Measurements from ENCODE around the gene COL4A1. TPM values are rescaled to one million over a fixed set of nuclear protein-coding genes. Genes with fewer than 3 reads are reported as not detected.

The COL4A1 gene
- total and polyA plus RNA-seq, 4 donors = 162 to 377 (median 214) TPM

DNA sequence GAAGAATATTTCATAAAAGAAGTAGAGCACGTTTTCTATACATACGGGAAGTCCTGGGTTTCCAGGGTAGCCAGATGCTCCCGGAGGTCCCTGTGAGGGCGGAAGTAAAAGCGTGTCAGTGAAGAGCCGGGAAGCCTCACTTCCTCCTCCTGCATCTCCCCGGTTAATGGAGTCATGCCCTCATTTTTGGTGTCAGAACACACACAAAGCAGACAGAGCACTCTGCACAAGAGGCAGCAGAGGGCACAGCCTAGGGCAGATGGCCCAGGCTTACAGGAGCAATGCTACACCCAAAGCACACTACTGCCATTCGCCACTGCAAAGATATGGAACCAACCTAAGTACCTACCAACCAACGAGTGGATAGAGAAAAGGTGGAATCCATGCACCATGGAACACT lies 94.4 kb downstream of the COL4A1 start:
- 89% methylated on average over 9 of the region's 9 CpGs for WGBS (ENCODE audit: insufficient coverage)
- no peak overlapping the region for H3K27ac ChIP-seq (ENCODE audit: low read depth, low read length)

GRCh38 chr13:110211735-110212134 lies 95.2 kb downstream of the COL4A1 start:
- H3K4me3 ChIP-seq (ENCODE audit: low read depth, low read length) = no peak overlapping the region
- no peaks in the 10 kb centered on the region for H3K9me3 ChIP-seq (ENCODE audit: control insufficient read depth, insufficient read depth, low read length)
- H3K36me3 ChIP-seq (ENCODE audit: control insufficient read depth, insufficient read depth, low read length) = peaks cover 5% of the 10 kb centered on the region
- peaks cover 6% of the 10 kb centered on the region for H3K4me1 ChIP-seq (ENCODE audit: control insufficient read depth, insufficient read depth, low read length)
- no peaks in the 10 kb centered on the region for H3K27me3 ChIP-seq (ENCODE audit: control insufficient read depth, insufficient read depth, low read length)
- WGBS (ENCODE audit: insufficient coverage) = 80% methylated on average over 4 of the region's 6 CpGs
- no peak for DNase-seq (ENCODE audit: low read depth in 4 of 6, low spot score in 6 of 6)
- no peak overlapping the region for H3K27ac ChIP-seq (ENCODE audit: low read depth, low read length)

More for the DNA sequence above, 94.4 kb downstream of the COL4A1 start:
- no peaks in the 10 kb centered on the region for H3K27me3 ChIP-seq (ENCODE audit: control insufficient read depth, insufficient read depth, low read length)
- peaks cover 5% of the 10 kb centered on the region for H3K36me3 ChIP-seq (ENCODE audit: control insufficient read depth, insufficient read depth, low read length)
- H3K9me3 ChIP-seq (ENCODE audit: control insufficient read depth, insufficient read depth, low read length) = no peaks in the 10 kb centered on the region
- no peak for DNase-seq (ENCODE audit: low read depth in 4 of 6, low spot score in 6 of 6)
- H3K4me1 ChIP-seq (ENCODE audit: control insufficient read depth, insufficient read depth, low read length) = peaks cover 6% of the 10 kb centered on the region
- H3K4me3 ChIP-seq (ENCODE audit: low read depth, low read length) = no peak overlapping the region

DNA sequence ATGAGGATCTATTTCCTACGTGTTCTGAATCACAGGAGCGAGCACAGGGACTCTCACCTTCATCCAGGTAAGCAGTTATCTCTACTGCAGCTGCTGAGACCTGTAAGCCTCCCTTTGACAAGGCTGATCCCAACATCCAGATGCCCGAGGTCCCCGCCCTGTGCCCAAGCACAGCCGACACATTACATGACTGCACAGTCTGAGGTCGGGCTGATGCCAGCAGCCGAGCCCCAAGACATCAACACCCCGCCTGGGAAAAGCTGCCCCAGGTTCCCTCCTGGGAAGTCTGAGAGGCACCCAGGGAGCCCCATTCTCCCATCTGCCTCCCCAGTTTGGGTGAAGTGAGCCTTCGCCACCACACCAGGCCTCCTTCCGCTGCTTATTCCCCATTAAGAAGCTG lies 95.9 kb downstream of the COL4A1 start:
- no peak overlapping the region for H3K4me3 ChIP-seq (ENCODE audit: low read depth, low read length)
- 91% methylated on average over 8 of the region's 10 CpGs for WGBS (ENCODE audit: insufficient coverage)
- H3K36me3 ChIP-seq (ENCODE audit: control insufficient read depth, insufficient read depth, low read length) = peaks cover 5% of the 10 kb centered on the region

GRCh38 chr13:110210604-110210985 lies 96.4 kb downstream of the COL4A1 start:
- Histone ChIP-seq H3K27ac (ENCODE audit: low read depth, low read length) (no peak overlapping the region), H3K4me3 (ENCODE audit: low read depth, low read length) (no peak overlapping the region), H3K36me3 (ENCODE audit: control insufficient read depth, insufficient read depth, low read length) (peaks cover 5% of the 10 kb centered on the region), H3K27me3 (ENCODE audit: control insufficient read depth, insufficient read depth, low read length) (no peaks in the 10 kb centered on the region), H3K9me3 (ENCODE audit: control insufficient read depth, insufficient read depth, low read length) (no peaks in the 10 kb centered on the region), H3K4me1 (ENCODE audit: control insufficient read depth, insufficient read depth, low read length) (peaks cover 3% of the 10 kb centered on the region)
- DNase-seq (ENCODE audit: low read depth in 4 of 6, low spot score in 6 of 6) = no peak
- 100% methylated on average over 1 of the region's 3 CpGs for WGBS (ENCODE audit: insufficient coverage)

More for the DNA sequence above, 95.9 kb downstream of the COL4A1 start:
- Histone ChIP-seq H3K9me3 (ENCODE audit: control insufficient read depth, insufficient read depth, low read length) (no peaks in the 10 kb centered on the region), H3K4me1 (ENCODE audit: control insufficient read depth, insufficient read depth, low read length) (peaks cover 5% of the 10 kb centered on the region), H3K27ac (ENCODE audit: low read depth, low read length) (no peak overlapping the region), H3K27me3 (ENCODE audit: control insufficient read depth, insufficient read depth, low read length) (no peaks in the 10 kb centered on the region)
- no peak for DNase-seq (ENCODE audit: low read depth in 4 of 6, low spot score in 6 of 6)

- Histone ChIP-seq H3K9me3 (ENCODE audit: control insufficient read depth, insufficient read depth, low read length) (no peaks in the 10 kb centered on the region), H3K27ac (ENCODE audit: low read depth, low read length) (no peak overlapping the region), H3K27me3 (ENCODE audit: control insufficient read depth, insufficient read depth, low read length) (no peaks in the 10 kb centered on the region), H3K4me1 (ENCODE audit: control insufficient read depth, insufficient read depth, low read length) (peaks cover 3% of the 10 kb centered on the region), H3K4me3 (ENCODE audit: low read depth, low read length) (no peak overlapping the region), H3K36me3 (ENCODE audit: control insufficient read depth, insufficient read depth, low read length) (peaks cover 5% of the 10 kb centered on the region)
- 87% methylated on average over 9 of the region's 14 CpGs for WGBS (ENCODE audit: insufficient coverage)
- no peak for DNase-seq (ENCODE audit: low read depth in 4 of 6, low spot score in 6 of 6)
Observed at GRCh38 chr13:110209950-110210603, 96.9 kb downstream of the COL4A1 start.

DNA sequence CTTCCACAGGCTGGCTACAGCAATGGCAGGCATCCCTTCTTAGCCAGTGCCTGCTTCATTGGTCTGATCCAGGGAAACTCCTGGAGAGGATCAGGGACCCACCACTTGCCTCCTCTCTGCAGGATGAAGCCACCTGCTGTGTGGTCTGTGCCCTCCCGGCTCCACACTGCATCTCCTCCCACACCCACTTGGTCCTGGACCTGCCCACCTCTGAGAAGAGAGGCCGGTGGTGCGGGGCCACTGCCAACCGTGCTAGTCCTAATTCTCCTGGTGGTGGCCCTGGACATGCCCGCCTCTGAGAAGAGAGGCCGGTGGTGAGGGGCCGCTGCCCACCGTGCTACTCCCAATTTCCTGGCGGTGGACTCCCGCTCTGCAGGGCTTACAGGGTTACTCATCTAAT lies 98.8 kb downstream of the COL4A1 start:
- 96% methylated on average over 9 of the region's 10 CpGs for WGBS (ENCODE audit: insufficient coverage)
- Histone ChIP-seq H3K9me3 (ENCODE audit: control insufficient read depth, insufficient read depth, low read length) (no peaks in the 10 kb centered on the region), H3K36me3 (ENCODE audit: control insufficient read depth, insufficient read depth, low read length) (peaks cover 5% of the 10 kb centered on the region), H3K27ac (ENCODE audit: low read depth, low read length) (no peak overlapping the region), H3K4me3 (ENCODE audit: low read depth, low read length) (no peak overlapping the region), H3K4me1 (ENCODE audit: control insufficient read depth, insufficient read depth, low read length) (peaks cover 3% of the 10 kb centered on the region), H3K27me3 (ENCODE audit: control insufficient read depth, insufficient read depth, low read length) (no peaks in the 10 kb centered on the region)
- no peak for DNase-seq (ENCODE audit: low read depth in 4 of 6, low spot score in 6 of 6)

DNA sequence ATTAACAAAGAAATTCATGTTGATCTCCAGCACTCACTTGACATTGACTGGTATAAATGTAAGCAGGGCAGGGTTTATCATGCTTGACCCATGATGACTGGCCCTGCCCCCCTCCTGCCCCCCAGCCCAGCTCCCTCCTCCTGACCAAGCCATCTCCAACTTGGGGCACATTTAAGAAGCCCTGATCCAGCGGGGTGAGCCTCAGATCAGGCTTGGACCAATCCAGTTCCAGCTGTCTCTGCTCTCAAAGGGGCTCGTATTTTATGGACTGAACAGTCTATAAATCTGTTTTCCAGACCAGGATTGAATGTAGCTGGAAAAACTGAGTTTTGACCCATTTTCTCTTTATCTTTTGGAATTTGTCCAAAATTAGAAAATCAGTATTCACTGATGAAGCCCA lies 100.0 kb downstream of the COL4A1 start:
- WGBS (ENCODE audit: insufficient coverage) = no CpG with 5 or more reads among the region's 2 CpGs
- H3K9me3 ChIP-seq (ENCODE audit: control insufficient read depth, insufficient read depth, low read length) = no peaks in the 10 kb centered on the region
- H3K4me3 ChIP-seq (ENCODE audit: low read depth, low read length) = no peak overlapping the region
- H3K36me3 ChIP-seq (ENCODE audit: control insufficient read depth, insufficient read depth, low read length) = peaks cover 5% of the 10 kb centered on the region
- no peaks in the 10 kb centered on the region for H3K4me1 ChIP-seq (ENCODE audit: control insufficient read depth, insufficient read depth, low read length)
- no peak for DNase-seq (ENCODE audit: low read depth in 4 of 6, low spot score in 6 of 6)
- no peak overlapping the region for H3K27ac ChIP-seq (ENCODE audit: low read depth, low read length)
- no peaks in the 10 kb centered on the region for H3K27me3 ChIP-seq (ENCODE audit: control insufficient read depth, insufficient read depth, low read length)

DNA sequence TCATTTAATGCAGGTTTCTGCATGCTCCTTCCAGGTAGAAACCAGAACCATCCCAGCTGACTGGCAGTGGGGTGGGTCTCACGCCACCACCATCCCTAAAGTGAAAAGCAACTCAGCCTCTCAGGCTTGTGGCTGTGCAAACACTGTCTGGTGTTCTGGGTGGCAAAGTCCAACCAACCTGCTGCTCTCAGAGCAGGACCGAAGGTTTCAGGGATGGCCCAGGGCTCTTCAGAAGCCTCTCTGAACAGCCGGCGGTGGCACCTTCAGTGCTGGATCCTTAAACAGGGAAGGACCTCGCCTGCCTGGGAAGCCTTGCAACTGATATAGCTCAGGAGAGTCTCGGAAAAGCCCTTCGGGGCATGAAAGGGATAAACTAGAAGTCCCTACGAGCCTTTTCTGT lies 100.8 kb downstream of the COL4A1 start:
- Histone ChIP-seq H3K27ac (ENCODE audit: low read depth, low read length) (no peak overlapping the region), H3K9me3 (ENCODE audit: control insufficient read depth, insufficient read depth, low read length) (no peaks in the 10 kb centered on the region), H3K4me3 (ENCODE audit: low read depth, low read length) (no peak overlapping the region), H3K27me3 (ENCODE audit: control insufficient read depth, insufficient read depth, low read length) (no peaks in the 10 kb centered on the region), H3K4me1 (ENCODE audit: control insufficient read depth, insufficient read depth, low read length) (no peaks in the 10 kb centered on the region), H3K36me3 (ENCODE audit: control insufficient read depth, insufficient read depth, low read length) (peaks cover 7% of the 10 kb centered on the region)
- DNase-seq (ENCODE audit: low read depth in 4 of 6, low spot score in 6 of 6) = no peak
- WGBS (ENCODE audit: insufficient coverage) = 72% methylated on average over 8 of the region's 8 CpGs

DNA sequence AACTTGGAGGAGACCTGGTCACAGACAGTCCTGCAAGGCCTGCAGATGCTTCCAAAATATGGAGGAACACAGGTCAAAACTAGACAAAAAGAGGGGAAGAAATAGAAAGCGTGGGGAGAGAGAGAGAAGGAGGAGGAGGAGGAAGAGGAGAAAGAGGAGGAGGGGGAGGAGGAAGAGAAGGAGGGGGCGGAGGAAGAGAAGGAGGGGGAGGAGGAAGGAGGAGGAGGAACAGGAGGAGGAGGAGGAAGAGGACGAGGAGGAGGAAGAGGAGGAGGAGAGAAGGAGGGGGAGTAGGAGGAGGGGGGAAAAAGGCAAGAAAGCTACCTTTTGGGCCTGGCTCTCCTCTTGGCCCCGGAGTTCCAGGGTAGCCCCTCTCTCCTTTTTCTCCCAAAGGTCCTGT lies 105.8 kb downstream of the COL4A1 start:
- peaks cover 5% of the 10 kb centered on the region for H3K36me3 ChIP-seq (ENCODE audit: control insufficient read depth, insufficient read depth, low read length)
- no peaks in the 10 kb centered on the region for H3K9me3 ChIP-seq (ENCODE audit: control insufficient read depth, insufficient read depth, low read length)
- H3K4me3 ChIP-seq (ENCODE audit: low read depth, low read length) = no peak overlapping the region
- no peaks in the 10 kb centered on the region for H3K27me3 ChIP-seq (ENCODE audit: control insufficient read depth, insufficient read depth, low read length)
- H3K4me1 ChIP-seq (ENCODE audit: control insufficient read depth, insufficient read depth, low read length) = peaks cover 8% of the 10 kb centered on the region
- 100% methylated on average over 1 of the region's 4 CpGs for WGBS (ENCODE audit: insufficient coverage)
- DNase-seq (ENCODE audit: low read depth in 4 of 6, low spot score in 6 of 6) = no peak
- no peak overlapping the region for H3K27ac ChIP-seq (ENCODE audit: low read depth, low read length)

- H3K27me3 ChIP-seq (ENCODE audit: control insufficient read depth, insufficient read depth, low read length) = no peaks in the 10 kb centered on the region
- peaks cover 8% of the 10 kb centered on the region for H3K4me1 ChIP-seq (ENCODE audit: control insufficient read depth, insufficient read depth, low read length)
- no peaks in the 10 kb centered on the region for H3K9me3 ChIP-seq (ENCODE audit: control insufficient read depth, insufficient read depth, low read length)
- H3K27ac ChIP-seq (ENCODE audit: low read depth, low read length) = no peak overlapping the region
- no peak for DNase-seq (ENCODE audit: low read depth in 4 of 6, low spot score in 6 of 6)
- H3K36me3 ChIP-seq (ENCODE audit: control insufficient read depth, insufficient read depth, low read length) = peaks cover 5% of the 10 kb centered on the region
- H3K4me3 ChIP-seq (ENCODE audit: low read depth, low read length) = no peak overlapping the region
- 68% methylated on average over 8 of the region's 12 CpGs for WGBS (ENCODE audit: insufficient coverage)
Observed at GRCh38 chr13:110200276-110200870, 106.6 kb downstream of the COL4A1 start.
